Kidney (tissue), 14 donors: ENCODE data around the gene LLGL2. TPM values are rescaled to one million over a fixed set of nuclear protein-coding genes. Genes with fewer than 3 reads are reported as not detected.

Experiments used
- DNase-seq, 5 donors: peaks; one replicate each; pipeline ENCODE4 v3.0.0-alpha.2; 2013 to 2020
- FAIRE-seq: peaks from 2 replicates; lab custom pipeline; 2012; peaks lifted over from hg19 to GRCh38; lab: Jason Lieb, UNC
- H3K27ac ChIP-seq, 2 donors: one replicate each; pipeline ENCODE4 v1.7.0; 2013; ENCODE audit warnings: low read depth in 2 of 2, low read length in 2 of 2, inconsistent platforms in 1 of 2
- H3K27me3 ChIP-seq: one replicate; pipeline ENCODE4 v1.7.1; 2013; ENCODE audit warnings: low read length, inconsistent platforms; ENCODE audit not compliant: control insufficient read depth, insufficient read depth
- H3K36me3 ChIP-seq, 3 donors: one replicate each; pipeline versions ENCODE4 v1.7.0 to v1.7.1; 2013; ENCODE audit warnings: low read length in 3 of 3, control low read depth in 1 of 3, inconsistent platforms in 1 of 3; ENCODE audit not compliant: insufficient read depth in 3 of 3, control insufficient read depth in 2 of 3
- H3K4me1 ChIP-seq, 3 donors: one replicate each; pipeline versions ENCODE4 v1.7.0 to v1.7.1; 2013; ENCODE audit warnings: low read length in 3 of 3, inconsistent platforms in 1 of 3, low read depth in 1 of 3; ENCODE audit not compliant: control insufficient read depth in 2 of 3, insufficient read depth in 2 of 3
- H3K4me3 ChIP-seq, 3 donors: one replicate each; pipeline versions ENCODE4 v1.7.0 to v1.8.1; 2013; ENCODE audit warnings: low read length in 3 of 3, control low read depth in 1 of 3, inconsistent platforms in 1 of 3
- H3K9ac ChIP-seq, 3 donors: one replicate each; pipeline versions ENCODE4 v1.7.0 to v1.7.1; 2013; ENCODE audit warnings: low read length in 3 of 3, control low read depth in 1 of 3, inconsistent platforms in 1 of 3
- H3K9me3 ChIP-seq, 3 donors: one replicate each; pipeline versions ENCODE4 v1.7.0 to v1.7.1; 2013; ENCODE audit warnings: low read length in 3 of 3, control low read depth in 1 of 3, inconsistent platforms in 1 of 3; ENCODE audit not compliant: control insufficient read depth in 2 of 3, insufficient read depth in 1 of 3
- CTCF ChIP-seq: IDR thresholded peaks from 3 replicates; pipeline ENCODE4 v1.5.1; 2012; ENCODE audit warnings: mild to moderate bottlenecking, moderate library complexity, borderline replicate concordance; ENCODE audit not compliant: insufficient read depth; ENCODE audit errors: extremely low read depth
- intact Hi-C: fragments of 100-400 bp; cut with DNase I; formaldehyde crosslinking; loops from one replicate; pipeline ENCODE4 v1.11.1; 2022
- polyA plus RNA-seq: library from polyadenylated mRNA; stranded (reverse); fragments of 350-450 nt; fragmentation: Illumina TruSeq; extraction: RNeasy Lipid Tissue Mini Kit (QIAGEN cat#74804); gene quantifications from one replicate; pipeline ENCODE4 v1.2.3, GENCODE V29; 2014; ENCODE audit warnings: low read depth, low replicate concordance; ENCODE audit not compliant: insufficient read depth
- total RNA-seq: library from RNA; stranded (reverse); fragmentation: NEBNext Ultra II Directional; extraction: Animal tissue kit (Norgen Biotek cat#: 25700); gene quantifications from one replicate; pipeline ENCODE4 v1.2.1, GENCODE V29; 2021
- donor health status: control.
- donor health status: control.
- donor health status: control.
- donor health status: control.
- donor health status: control.
- donor health status: DM: yes; HTN: yes; CAD: no.
- donor health status: Normal renal cell carcinoma (clear cell type).

LLGL2 gene
- total and polyA plus RNA-seq, 2 donors from 2014 or later, result 181 to 262 TPM

GRCh38 chr17:75492555-75493168 is 32.8 kb upstream of the LLGL2 start:
- no peak for TF ChIP-seq CTCF
- Histone ChIP-seq H3K4me3 (no peak overlapping the region), H3K9ac (no peak overlapping the region), H3K9me3 (no peaks in the 10 kb centered on the region), H3K4me1 (peaks cover 0 to 23% (median 10%) of the 10 kb centered on the region in 3 donors), H3K36me3 (peaks cover 0 to 37% (median 20%) of the 10 kb centered on the region in 3 donors), H3K27me3 (no peaks in the 10 kb centered on the region), H3K27ac (no peak overlapping the region)
- intact Hi-C loops, result no loop called here
- DNase-seq, result no peak
- FAIRE-seq, result no peak

GRCh38 chr17:75493476-75494129 is 31.9 kb upstream of the LLGL2 start:
- Histone ChIP-seq H3K4me3 (no peak overlapping the region), H3K9ac (no peak overlapping the region), H3K9me3 (no peaks in the 10 kb centered on the region), H3K27me3 (no peaks in the 10 kb centered on the region), H3K36me3 (peaks cover 0 to 45% (median 19%) of the 10 kb centered on the region in 3 donors), H3K27ac (no peak overlapping the region), H3K4me1 (peaks cover 0 to 23% (median 10%) of the 10 kb centered on the region in 3 donors)
- no peak for DNase-seq
- FAIRE-seq, result no peak
- intact Hi-C loops, result no loop called here
- TF ChIP-seq CTCF, result no peak

GRCh38 chr17:75494326-75494877 is 31.1 kb upstream of the LLGL2 start:
- peaks cover 0 to 45% (median 19%) of the 10 kb centered on the region in 3 donors for H3K36me3 ChIP-seq
- no peak overlapping the region for H3K9ac ChIP-seq
- DNase-seq (no peak), FAIRE-seq (no peak)
- no peaks in the 10 kb centered on the region for H3K9me3 ChIP-seq
- no peak overlapping the region for H3K4me3 ChIP-seq
- intact Hi-C loops, result no loop called here
- H3K4me1 ChIP-seq, result peaks cover 0 to 22% (median 10%) of the 10 kb centered on the region in 3 donors
- no peaks in the 10 kb centered on the region for H3K27me3 ChIP-seq
- H3K27ac ChIP-seq, result no peak overlapping the region
- no peak for TF ChIP-seq CTCF
